GM12878 (cell line): ENCODE results near the gene STRA6. TPM values are rescaled to one million over a fixed set of nuclear protein-coding genes. Genes with fewer than 3 reads are reported as not detected.

ENCODE experiments used
- BRCA1 ChIP-seq: IDR thresholded peaks from 2 replicates; pipeline ENCODE4 v1.6.1; 2011; ENCODE audit warnings: low read depth, low read length, improper control_type of control experiment
- HDAC2 ChIP-seq: fragments of 200-600 bp; sonication (generic); IDR thresholded peaks from 2 replicates; pipeline ENCODE4 v1.6.1; 2017
- SMC3 ChIP-seq: IDR thresholded peaks from 2 replicates; pipeline ENCODE4 v1.6.1; 2011; ENCODE audit warnings: low read length, improper control_type of control experiment, borderline replicate concordance
- TCF3 ChIP-seq: IDR thresholded peaks from 2 replicates; pipeline ENCODE4 v1.6.1; 2012; ENCODE audit warnings: low read depth, mild to moderate bottlenecking, low read length, borderline replicate concordance; ENCODE audit not compliant: insufficient read depth
- polyA plus RNA-seq, 11 experiments: library from polyadenylated mRNA; depleted of rRNA in 4 of 11; unstranded in 6 of 11; stranded (reverse) in 5 of 11; fragments of >200 nt; fragmentation: Nextera tagmentation in 4 of 11; fragmentation: Illumina TruSeq in 1 of 11; extraction: Ambion mirVana in 4 of 11; extraction: Trizol in 1 of 11; gene quantifications; 1 replicate in 1 of 11; 2 replicates in 10 of 11; pipeline versions ENCODE4 v1.2.1 to v1.2.3, GENCODE V29; 2011 to 2016; ENCODE audit warnings: inconsistent platforms in 2 of 11, missing spikeins in 2 of 11, low read depth in 1 of 11
- total RNA-seq, 4 experiments: library from RNA; depleted of rRNA in 3 of 4; stranded (reverse); fragments of >200 nt in 3 of 4; fragmentation: Illumina TruSeq in 1 of 4; extraction: Trizol in 1 of 4; gene quantifications; 2 replicates each; pipeline versions ENCODE4 v1.2.1 to v1.2.3, GENCODE V29; 2013 to 2021
- TF ChIP-seq, protein P1 (sequence below): fragments of 450-650 bp; IDR thresholded peaks from 2 replicates; pipeline ENCODE4 v1.6.1; 2018; ENCODE audit warnings: mild to moderate bottlenecking, low read depth, moderate library complexity; ENCODE audit not compliant: partially characterized antibody
- TF ChIP-seq, protein P2 (sequence below): fragments of 450-650 bp; conservative IDR thresholded peaks from 2 replicates; pipeline ENCODE4 v1.6.1; 2017; ENCODE audit warnings: mild to moderate bottlenecking, moderate library complexity

STRA6 gene
- total and polyA plus RNA-seq, 10 of the 15 experiments (the other 5 are each of a cell fraction or from before 2014, with no cell fraction given): 0.31 to 10.8 (median 5.8) TPM

DNA sequence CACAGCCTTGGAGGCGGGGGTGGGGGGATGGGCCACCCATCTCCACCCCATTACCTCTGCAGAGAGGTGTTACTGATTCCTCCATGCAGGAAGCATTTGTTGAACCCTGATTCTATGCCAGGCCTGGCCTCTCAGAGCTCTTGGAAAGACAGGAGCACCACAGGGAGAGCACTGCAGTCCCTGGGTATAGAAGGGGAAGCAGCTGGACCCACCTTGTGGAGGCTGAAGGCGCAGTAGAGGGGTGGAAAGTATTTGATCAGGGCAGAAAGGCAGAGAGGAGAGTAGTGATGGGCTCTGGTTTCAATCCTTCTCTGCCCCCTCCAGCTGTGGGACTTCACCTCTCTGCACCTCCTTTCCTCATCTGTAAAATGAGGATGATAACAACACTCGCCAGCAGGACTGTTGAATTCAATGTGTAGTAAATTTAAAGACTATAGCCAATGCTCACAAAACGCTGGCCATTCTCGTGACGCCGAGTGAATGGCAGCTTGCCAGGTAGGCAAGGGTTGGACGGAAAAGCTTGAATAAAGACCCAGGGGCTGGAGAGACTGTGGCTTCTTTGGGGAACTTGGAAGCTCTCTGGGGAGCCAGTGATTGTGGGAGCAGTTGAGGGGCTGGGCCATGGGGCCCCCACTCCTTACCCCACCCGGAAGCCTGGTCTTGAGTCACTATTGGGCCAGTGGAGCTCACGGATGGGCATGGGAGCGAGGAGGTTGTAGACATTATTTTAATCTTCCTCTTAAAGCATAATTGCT is 25.6 kb upstream of the STRA6 start (continued):
- TF ChIP-seq, protein P1, sequence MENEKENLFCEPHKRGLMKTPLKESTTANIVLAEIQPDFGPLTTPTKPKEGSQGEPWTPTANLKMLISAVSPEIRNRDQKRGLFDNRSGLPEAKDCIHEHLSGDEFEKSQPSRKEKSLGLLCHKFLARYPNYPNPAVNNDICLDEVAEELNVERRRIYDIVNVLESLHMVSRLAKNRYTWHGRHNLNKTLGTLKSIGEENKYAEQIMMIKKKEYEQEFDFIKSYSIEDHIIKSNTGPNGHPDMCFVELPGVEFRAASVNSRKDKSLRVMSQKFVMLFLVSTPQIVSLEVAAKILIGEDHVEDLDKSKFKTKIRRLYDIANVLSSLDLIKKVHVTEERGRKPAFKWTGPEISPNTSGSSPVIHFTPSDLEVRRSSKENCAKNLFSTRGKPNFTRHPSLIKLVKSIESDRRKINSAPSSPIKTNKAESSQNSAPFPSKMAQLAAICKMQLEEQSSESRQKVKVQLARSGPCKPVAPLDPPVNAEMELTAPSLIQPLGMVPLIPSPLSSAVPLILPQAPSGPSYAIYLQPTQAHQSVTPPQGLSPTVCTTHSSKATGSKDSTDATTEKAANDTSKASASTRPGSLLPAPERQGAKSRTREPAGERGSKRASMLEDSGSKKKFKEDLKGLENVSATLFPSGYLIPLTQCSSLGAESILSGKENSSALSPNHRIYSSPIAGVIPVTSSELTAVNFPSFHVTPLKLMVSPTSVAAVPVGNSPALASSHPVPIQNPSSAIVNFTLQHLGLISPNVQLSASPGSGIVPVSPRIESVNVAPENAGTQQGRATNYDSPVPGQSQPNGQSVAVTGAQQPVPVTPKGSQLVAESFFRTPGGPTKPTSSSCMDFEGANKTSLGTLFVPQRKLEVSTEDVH: no peak
- TF ChIP-seq SMC3 (no peak), BRCA1 (no peak), TCF3 (no peak), HDAC2 (no peak)
- TF ChIP-seq, protein P2, sequence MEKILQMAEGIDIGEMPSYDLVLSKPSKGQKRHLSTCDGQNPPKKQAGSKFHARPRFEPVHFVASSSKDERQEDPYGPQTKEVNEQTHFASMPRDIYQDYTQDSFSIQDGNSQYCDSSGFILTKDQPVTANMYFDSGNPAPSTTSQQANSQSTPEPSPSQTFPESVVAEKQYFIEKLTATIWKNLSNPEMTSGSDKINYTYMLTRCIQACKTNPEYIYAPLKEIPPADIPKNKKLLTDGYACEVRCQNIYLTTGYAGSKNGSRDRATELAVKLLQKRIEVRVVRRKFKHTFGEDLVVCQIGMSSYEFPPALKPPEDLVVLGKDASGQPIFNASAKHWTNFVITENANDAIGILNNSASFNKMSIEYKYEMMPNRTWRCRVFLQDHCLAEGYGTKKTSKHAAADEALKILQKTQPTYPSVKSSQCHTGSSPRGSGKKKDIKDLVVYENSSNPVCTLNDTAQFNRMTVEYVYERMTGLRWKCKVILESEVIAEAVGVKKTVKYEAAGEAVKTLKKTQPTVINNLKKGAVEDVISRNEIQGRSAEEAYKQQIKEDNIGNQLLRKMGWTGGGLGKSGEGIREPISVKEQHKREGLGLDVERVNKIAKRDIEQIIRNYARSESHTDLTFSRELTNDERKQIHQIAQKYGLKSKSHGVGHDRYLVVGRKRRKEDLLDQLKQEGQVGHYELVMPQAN: no peak
- TF ChIP-seq, all 136 proteins: peak for 0
